Glomerular endothelial cell (primary cell): ENCODE results near the gene PLXNC1. TPM values are rescaled to one million over a fixed set of nuclear protein-coding genes. Genes with fewer than 3 reads are reported as not detected.

Experiments used
- DNase-seq: peaks from one replicate; pipeline ENCODE4 v3.0.0-alpha.2; 2011; ENCODE audit warnings: low read depth, low spot score; ENCODE audit errors: extremely low read depth
- total RNA-seq: library from RNA; depleted of rRNA; stranded (reverse); fragments of >200 nt; gene quantifications from 2 replicates; pipeline ENCODE4 v1.2.3, GENCODE V29; 2015

The PLXNC1 gene
- total RNA-seq, 1 donor from 2014 or later: 0.99 TPM

GRCh38 chr12:94178882-94179281 lies 30.5 kb downstream of the PLXNC1 start:
- DNase-seq: no peak

DNA sequence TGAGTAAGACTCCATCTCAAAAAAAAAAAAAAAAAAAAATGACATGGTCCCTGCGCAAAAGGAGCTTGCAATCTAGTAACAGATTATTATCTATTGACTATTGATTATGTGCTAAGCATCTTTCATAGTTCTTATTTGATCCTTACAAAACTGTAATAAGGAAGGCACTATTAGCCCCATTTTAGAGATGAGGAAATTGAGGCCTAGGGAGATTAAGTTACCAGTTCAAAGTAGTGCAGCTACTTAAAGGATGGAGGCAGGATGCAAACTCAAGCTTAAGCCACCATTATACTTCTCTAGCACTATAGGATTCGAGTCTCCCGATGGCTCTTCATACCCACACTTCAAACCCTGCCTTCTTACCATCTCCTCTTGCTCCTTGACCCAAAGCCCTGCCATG lies 31.3 kb downstream of the PLXNC1 start:
- no peak for DNase-seq

DNA sequence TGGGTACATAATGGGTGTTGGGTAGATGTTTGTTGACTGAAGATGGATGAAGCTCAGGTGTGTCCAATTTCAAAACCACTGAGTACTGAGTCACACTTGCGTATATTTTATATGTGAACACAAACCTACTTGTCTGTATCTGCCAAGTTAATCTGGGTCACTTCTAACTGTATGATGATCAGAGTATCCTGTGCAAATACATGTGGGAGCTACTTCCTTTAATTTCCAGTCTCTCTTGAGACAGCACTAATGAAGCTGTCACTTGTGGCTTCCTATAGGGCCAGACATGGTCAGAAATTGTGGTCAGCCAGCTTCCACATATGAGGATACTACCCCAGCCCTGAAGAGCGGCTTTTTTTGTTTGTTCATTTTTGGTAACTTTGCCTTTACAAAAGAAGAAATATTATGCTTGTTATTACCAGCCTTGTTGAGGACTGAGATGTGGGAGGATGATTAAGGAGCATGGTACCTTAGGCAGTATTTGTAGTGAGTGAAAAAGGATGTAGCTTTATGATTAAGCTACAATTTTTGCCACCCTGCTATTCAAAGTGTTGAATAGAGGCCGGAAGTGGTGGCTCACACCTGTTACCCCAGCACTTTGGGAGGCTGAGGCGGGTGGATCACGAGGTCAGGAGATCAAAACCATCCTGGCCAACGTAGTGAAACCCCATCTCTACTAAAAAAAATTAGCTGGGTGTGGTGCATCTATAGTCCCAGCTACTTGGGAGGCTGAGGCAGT lies 32.4 kb downstream of the PLXNC1 start:
- DNase-seq: no peak

- no peak for DNase-seq
These were observed 34.8 kb downstream of the PLXNC1 start for GRCh38 chr12:94182986-94183707.

GRCh38 chr12:94183708-94184379 lies 35.5 kb downstream of the PLXNC1 start:
- no peak for DNase-seq

DNA sequence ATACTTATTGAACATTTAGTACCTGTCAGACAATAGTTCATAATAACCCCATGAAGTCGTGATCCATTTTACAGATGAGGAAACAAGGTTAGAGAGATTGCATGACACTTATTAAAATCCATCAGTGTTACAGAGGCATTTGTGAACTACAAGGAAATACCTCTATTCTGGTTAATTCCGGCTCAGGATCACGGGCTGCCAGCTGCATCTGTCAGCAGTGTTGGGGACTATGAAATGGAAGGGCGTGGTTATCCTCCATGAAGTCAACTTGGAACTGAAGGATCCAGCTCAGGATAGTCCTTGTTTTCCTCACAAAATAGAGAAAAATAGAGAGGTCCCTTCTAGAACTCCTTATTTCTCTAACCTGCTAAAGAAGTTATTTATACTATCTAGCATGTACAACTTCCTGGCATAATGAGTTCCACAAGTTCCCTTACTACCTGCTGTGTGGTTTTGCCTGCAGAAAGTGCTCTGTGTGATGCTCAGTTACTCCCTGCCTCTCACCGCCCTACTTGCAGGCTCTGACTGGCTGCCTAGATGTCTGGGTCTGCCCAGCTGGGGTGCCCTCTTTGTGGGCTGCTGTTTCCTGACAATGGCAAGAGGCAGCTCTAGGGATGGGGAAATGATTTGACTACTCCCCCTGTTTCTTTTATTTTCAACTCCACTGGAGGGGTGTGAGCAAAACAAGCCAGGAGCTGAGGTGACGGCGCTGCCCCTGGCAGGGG lies 36.8 kb downstream of the PLXNC1 start:
- DNase-seq: no peak

- DNase-seq: no peak
These were observed 37.4 kb downstream of the PLXNC1 start for GRCh38 chr12:94185801-94186200.

DNA sequence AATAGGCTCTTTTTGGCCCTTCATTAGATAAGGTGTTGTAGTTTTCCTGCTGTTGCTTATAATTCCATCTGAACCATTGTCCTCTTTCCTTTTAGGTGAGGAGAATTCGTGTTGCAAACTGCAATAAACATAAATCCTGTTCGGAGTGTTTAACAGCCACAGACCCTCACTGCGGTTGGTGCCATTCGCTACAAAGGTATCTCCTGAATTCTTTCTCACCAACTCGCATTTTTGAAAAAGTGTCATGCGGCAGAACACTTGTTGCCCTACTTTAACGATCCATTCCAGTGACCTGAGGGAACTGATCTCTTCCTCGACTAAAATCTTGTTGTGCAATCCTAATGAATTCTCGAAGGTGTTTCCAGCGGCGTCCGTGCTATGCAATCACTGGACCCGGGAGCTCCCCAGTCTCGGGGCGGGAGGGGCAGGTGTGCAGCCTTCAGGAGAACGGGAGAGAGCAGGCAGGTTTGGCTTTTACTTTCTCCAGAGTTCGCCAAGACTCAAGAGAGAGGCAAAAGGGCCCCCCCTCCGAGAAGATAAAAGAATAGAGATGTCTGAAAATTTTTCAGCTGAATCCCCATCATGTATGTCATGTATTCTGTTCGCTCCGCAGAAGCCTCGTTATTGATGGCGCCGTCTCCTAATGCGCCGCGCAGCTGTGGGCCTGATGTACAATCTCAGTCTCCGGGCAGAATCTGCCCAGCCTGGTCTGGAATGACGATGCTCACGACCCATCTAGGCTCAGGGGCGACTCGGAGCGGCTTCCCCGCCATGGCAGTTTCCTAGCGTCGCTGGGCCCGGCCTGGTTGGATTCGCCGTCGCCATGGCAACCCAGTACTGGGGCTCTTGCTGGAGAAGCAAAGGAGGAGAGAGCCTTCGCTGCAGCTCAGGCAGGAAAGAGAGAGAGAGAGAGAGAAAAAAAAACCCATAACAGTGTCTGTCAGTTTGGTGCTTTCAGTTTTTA lies 38.2 kb downstream of the PLXNC1 start:
- no peak for DNase-seq

DNA sequence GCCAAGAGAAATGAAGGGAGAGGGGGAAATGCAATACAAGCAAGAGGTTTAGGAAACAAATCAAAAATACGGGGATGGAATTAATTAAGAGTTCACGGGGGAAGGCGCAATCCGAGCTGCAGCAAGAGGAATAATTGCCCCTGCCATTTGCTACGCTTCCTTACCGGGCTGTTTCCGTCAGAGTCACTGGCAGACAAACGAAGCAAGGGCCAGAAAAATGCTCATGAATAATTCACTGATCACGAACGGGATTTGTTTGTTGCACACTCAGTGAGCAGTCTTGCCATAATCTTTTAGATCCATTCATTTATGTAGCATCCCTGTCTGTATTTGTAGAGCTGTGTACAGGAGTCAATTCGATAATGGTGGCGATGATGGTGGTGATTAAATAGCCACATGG lies 39.0 kb downstream of the PLXNC1 start:
- no peak for DNase-seq

DNA sequence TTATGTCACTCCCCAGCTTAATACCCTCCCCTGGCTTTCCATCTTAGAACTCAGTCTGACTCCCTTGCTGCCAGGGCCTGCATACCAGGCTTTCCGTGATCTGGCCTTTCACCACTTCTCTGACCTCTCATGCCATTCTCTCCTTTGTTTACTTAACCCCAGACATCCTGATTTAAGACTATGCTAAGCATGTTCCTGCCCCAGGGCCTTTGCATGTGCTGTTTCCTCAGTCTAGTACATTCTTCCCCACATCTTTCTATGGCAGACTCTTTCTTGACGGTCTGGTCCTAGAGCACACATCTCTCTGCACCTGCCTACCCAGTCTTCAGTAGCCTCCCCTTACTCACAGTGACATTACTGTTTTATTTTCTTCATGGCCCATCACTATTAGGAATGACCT lies 42.2 kb downstream of the PLXNC1 start:
- DNase-seq: no peak

GRCh38 chr12:94191023-94191422 lies 42.6 kb downstream of the PLXNC1 start:
- no peak for DNase-seq

- DNase-seq: no peak
These were observed 43.4 kb downstream of the PLXNC1 start for GRCh38 chr12:94191811-94192210.

DNA sequence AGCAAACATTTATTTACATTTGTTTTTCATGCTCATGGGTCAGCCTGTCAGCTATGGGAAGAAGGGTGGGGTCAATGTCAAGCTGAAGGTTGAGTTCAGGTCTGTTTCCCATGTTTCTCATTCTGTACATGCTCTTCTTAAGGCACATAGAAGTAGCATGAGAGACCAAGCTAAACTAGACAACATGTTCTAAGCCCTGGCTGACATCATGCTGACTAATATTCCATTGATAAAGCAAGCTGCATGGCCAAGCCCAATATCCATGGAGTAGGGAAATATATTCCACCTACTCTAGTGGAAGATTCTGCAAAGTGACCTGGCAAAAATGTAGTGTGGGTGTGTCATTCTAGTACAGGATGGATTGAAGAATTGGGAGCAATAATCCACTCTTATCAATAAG lies 44.1 kb downstream of the PLXNC1 start:
- no peak for DNase-seq

DNA sequence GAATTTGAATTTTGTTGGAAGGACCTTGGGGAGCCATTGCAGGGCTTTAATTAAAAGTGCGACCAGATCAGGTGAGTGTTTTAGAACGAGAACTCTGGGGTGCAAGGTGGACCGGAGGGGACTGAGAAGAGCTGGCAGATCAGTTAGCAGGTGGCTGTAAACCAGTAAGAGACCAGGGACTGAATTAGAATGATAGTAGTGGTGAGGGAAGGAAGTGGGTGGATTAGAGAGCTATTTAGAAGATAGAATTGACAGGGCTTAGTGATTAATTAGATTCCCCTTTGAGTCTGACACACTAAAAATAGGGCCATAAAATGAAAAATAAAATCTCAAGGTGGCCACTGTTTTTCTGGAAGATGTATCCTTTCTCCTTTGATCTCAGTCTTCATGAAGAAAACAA lies 44.8 kb downstream of the PLXNC1 start:
- DNase-seq: no peak

DNA sequence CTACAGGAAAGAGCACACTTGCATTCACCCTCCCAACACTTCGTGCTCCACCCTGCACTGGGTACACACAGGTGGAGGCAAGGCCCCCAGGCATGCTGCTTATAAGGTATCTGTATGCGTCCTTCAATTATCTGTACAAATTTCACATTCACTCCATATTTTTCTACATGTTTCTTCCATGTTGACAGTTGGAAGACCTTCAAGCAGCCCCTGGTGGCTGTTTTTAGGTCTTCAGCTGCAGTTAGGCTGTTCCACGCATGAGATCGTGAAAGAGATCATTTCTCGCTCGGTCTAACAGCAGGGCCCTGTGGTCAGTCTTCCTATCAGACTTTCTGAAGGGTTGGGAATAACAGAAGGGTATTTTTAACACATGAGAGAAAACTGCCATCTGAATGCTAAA lies 47.1 kb downstream of the PLXNC1 start:
- DNase-seq: no peak

DNA sequence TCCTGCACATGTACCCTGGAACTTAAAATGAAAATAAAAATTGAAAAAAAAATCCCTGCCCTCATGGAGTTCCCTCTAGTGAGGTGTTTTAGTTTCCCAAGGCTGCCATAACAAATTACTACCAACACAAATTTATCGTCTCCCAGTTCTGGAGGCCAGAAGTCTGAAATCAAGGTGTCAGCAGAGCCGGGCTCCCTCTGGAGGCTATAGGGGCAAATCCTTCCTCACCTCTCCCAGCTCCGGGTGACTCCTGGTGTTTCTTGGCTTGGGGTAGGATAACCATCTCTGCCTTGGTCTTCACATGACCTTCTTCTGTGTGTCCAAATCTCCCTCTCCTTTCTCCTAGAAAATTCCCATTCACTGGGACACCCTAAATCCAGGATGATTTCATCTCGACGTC lies 50.1 kb downstream of the PLXNC1 start:
- no peak for DNase-seq

GRCh38 chr12:94198872-94199271 lies 50.5 kb downstream of the PLXNC1 start:
- no peak for DNase-seq

DNA sequence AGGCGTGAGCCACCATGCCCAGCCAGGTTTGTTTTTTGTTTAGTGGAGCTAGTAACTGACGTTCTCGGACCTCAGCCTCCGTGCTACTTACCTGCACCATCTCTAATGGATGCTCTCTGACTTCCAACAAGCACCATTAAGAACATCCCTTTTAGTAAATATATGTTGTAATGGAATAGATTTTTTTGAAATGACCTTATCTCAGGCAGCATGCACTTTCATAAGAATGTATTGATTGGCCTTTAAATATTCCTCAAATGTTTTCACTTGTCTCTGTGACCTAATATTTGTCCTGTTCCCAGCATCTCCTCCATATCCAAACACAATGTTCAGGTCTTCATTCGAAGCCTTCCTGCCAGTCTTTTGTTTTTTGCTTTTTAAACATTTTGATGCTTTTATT lies 51.7 kb downstream of the PLXNC1 start:
- no peak for DNase-seq

- DNase-seq: no peak
These were observed 52.3 kb downstream of the PLXNC1 start for GRCh38 chr12:94200695-94201094.
